Measurements from ENCODE around the gene CRB1.

The CRB1 gene

GRCh38 chr1:197351821-197352440 lies 83.9 kb downstream of the CRB1 start:
- Histone ChIP-seq H3K4me1 (ENCODE audit: insufficient read depth, low read length, poor library complexity, severe bottlenecking) (no peaks in the 10 kb centered on the region), H4K20me1 (ENCODE audit: insufficient read depth, low read length, poor library complexity, severe bottlenecking) (no peaks in the 10 kb centered on the region), H3K9me2 (replicated peaks; ENCODE audit: low read depth, low read length) (no peaks in the 10 kb centered on the region), H3F3A (ENCODE audit: low read depth) (no peaks in the 10 kb centered on the region), H3K79me2 (ENCODE audit: insufficient read depth, low read length) (no peaks in the 10 kb centered on the region), H3K4me2 (ENCODE audit: low read depth, low read length, poor library complexity, severe bottlenecking) (no peak overlapping the region), H3K4me3 (ENCODE audit: low read length, poor library complexity, severe bottlenecking) (no peak overlapping the region), H3K36me3 (ENCODE audit: insufficient read depth, low read length) (no peaks in the 10 kb centered on the region), H2AFZ (ENCODE audit: low read length) (peak overlapping the region; percentile 75), H3K9me3 (ENCODE audit: insufficient read depth, low read depth, low read length) (no peaks in the 10 kb centered on the region), H3K9ac (ENCODE audit: low read depth, low read length, poor library complexity, severe bottlenecking) (no peak overlapping the region), H3K27me3 (ENCODE audit: insufficient read depth, low read length, poor library complexity, severe bottlenecking) (no peaks in the 10 kb centered on the region)
- TF ChIP-seq, protein P1, sequence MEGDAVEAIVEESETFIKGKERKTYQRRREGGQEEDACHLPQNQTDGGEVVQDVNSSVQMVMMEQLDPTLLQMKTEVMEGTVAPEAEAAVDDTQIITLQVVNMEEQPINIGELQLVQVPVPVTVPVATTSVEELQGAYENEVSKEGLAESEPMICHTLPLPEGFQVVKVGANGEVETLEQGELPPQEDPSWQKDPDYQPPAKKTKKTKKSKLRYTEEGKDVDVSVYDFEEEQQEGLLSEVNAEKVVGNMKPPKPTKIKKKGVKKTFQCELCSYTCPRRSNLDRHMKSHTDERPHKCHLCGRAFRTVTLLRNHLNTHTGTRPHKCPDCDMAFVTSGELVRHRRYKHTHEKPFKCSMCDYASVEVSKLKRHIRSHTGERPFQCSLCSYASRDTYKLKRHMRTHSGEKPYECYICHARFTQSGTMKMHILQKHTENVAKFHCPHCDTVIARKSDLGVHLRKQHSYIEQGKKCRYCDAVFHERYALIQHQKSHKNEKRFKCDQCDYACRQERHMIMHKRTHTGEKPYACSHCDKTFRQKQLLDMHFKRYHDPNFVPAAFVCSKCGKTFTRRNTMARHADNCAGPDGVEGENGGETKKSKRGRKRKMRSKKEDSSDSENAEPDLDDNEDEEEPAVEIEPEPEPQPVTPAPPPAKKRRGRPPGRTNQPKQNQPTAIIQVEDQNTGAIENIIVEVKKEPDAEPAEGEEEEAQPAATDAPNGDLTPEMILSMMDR (conservative IDR thresholded peaks at IDR 0.05; ENCODE audit: low read length): no peak
- TF ChIP-seq EZH2phosphoT487 (IDR thresholded peaks at IDR 0.05; ENCODE audit: borderline replicate concordance): no peak

GRCh38 chr1:197355248-197355995 lies 87.4 kb downstream of the CRB1 start:
- Histone ChIP-seq H3K79me2 (ENCODE audit: insufficient read depth, low read length) (no peaks in the 10 kb centered on the region), H3K4me3 (ENCODE audit: low read length, poor library complexity, severe bottlenecking) (no peak overlapping the region), H3K9me2 (replicated peaks; ENCODE audit: low read depth, low read length) (no peaks in the 10 kb centered on the region), H3F3A (ENCODE audit: low read depth) (no peaks in the 10 kb centered on the region), H3K9ac (ENCODE audit: low read depth, low read length, poor library complexity, severe bottlenecking) (no peak overlapping the region), H3K36me3 (ENCODE audit: insufficient read depth, low read length) (no peaks in the 10 kb centered on the region), H2AFZ (ENCODE audit: low read length) (no peak overlapping the region), H3K27me3 (ENCODE audit: insufficient read depth, low read length, poor library complexity, severe bottlenecking) (no peaks in the 10 kb centered on the region), H3K9me3 (ENCODE audit: insufficient read depth, low read depth, low read length) (no peaks in the 10 kb centered on the region), H4K20me1 (ENCODE audit: insufficient read depth, low read length, poor library complexity, severe bottlenecking) (no peaks in the 10 kb centered on the region), H3K4me1 (ENCODE audit: insufficient read depth, low read length, poor library complexity, severe bottlenecking) (no peaks in the 10 kb centered on the region), H3K4me2 (ENCODE audit: low read depth, low read length, poor library complexity, severe bottlenecking) (no peak overlapping the region)
- TF ChIP-seq, protein P1 (conservative IDR thresholded peaks at IDR 0.05; ENCODE audit: low read length): no peak

DNA sequence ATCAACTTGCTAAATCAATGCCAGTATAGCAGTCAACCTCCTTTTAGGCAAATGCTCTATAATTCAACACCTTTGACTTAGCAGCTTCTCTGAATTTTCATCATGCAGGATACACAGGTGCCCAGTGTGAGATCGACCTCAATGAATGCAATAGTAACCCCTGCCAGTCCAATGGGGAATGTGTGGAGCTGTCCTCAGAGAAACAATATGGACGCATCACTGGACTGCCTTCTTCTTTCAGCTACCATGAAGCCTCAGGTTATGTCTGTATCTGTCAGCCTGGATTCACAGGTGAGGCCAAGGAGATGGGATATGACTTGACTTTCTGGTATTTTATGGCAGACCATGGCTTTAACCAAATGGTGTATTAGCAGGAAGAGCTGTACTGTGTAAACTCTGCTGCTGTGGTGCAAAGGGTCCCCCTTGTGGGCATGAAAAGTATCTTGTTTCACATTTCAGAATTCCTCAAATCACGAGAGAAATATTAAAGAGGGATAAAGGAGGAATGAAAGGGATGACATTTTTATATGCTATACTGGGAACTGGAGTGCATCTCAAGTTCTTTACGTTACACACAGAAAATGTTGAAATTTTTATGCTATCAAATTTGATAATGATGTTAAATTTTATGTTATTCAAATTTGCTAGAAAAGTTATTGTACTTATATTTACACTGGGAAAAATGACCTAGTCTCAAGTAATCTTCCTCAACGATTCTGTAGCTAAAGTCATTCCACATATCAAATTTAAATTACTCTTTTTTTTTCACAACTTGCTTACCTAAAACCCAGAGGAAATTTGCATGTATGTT lies 88.9 kb downstream of the CRB1 start:
- Histone ChIP-seq H3K36me3 (ENCODE audit: insufficient read depth, low read length) (no peaks in the 10 kb centered on the region), H4K20me1 (ENCODE audit: insufficient read depth, low read length, poor library complexity, severe bottlenecking) (no peaks in the 10 kb centered on the region), H3K4me1 (ENCODE audit: insufficient read depth, low read length, poor library complexity, severe bottlenecking) (no peaks in the 10 kb centered on the region), H3K4me3 (ENCODE audit: low read length, poor library complexity, severe bottlenecking) (no peak overlapping the region), H3K79me2 (ENCODE audit: insufficient read depth, low read length) (no peaks in the 10 kb centered on the region), H3F3A (ENCODE audit: low read depth) (no peaks in the 10 kb centered on the region), H3K9ac (ENCODE audit: low read depth, low read length, poor library complexity, severe bottlenecking) (no peak overlapping the region), H3K4me2 (ENCODE audit: low read depth, low read length, poor library complexity, severe bottlenecking) (no peak overlapping the region), H3K27me3 (ENCODE audit: insufficient read depth, low read length, poor library complexity, severe bottlenecking) (no peaks in the 10 kb centered on the region), H3K9me3 (ENCODE audit: insufficient read depth, low read depth, low read length) (no peaks in the 10 kb centered on the region), H2AFZ (ENCODE audit: low read length) (peak overlapping the region; percentile 68; the same call in 1 of the 2 replicates), H3K9me2 (replicated peaks; ENCODE audit: low read depth, low read length) (no peaks in the 10 kb centered on the region)
- TF ChIP-seq EZH2phosphoT487 (IDR thresholded peaks at IDR 0.05; ENCODE audit: borderline replicate concordance): no peak
- TF ChIP-seq, protein P1 (conservative IDR thresholded peaks at IDR 0.05; ENCODE audit: low read length): peak; percentile 92

All from Loucy (cell line).